H1 (cell line): ENCODE measurements around the gene TRAPPC6A. TPM values are rescaled to one million over a fixed set of nuclear protein-coding genes. Genes with fewer than 3 reads are reported as not detected.

ENCODE experiments used
- CTCF ChIA-PET: fragments of 300-600 bp; sonication (Branson Sonifier 250); formaldehyde crosslinking; loops from one replicate; lab custom pipeline; 2021; ENCODE audit not compliant: partially characterized antibody; lab: Charles Lee
- POLR2A ChIA-PET: fragments of 300-600 bp; sonication (Branson Sonifier 250); formaldehyde crosslinking; loops from one replicate; lab custom pipeline; 2021; ENCODE audit warnings: inconsistent platforms; ENCODE audit not compliant: partially characterized antibody; lab: Charles Lee
- DNase-seq, 2 experiments: peaks; one replicate each; pipeline versions ENCODE4 v3.0.0 to v3.0.0-alpha.2; 2010 to 2022; ENCODE audit warnings: low spot score in 2 of 2, low read depth in 1 of 2, mixed read lengths in 1 of 2
- FAIRE-seq: peaks from 2 replicates; lab custom pipeline; 2011; peaks lifted over from hg19 to GRCh38; lab: Jason Lieb, UNC
- H2AFZ ChIP-seq: 2 replicates; pipeline ENCODE4 v1.8.1; 2012; ENCODE audit warnings: low read length, inconsistent platforms
- H2AK5ac ChIP-seq: 2 replicates; pipeline ENCODE4 v1.6.1; 2013; ENCODE audit warnings: low read depth, low read length
- H2BK120ac ChIP-seq: replicated peaks from 2 replicates; pipeline ENCODE3; 2013; ENCODE audit warnings: low read depth, low read length, inconsistent platforms
- H2BK12ac ChIP-seq: 2 replicates; pipeline ENCODE4 v1.6.1; 2013; ENCODE audit warnings: low read depth, low read length
- H2BK15ac ChIP-seq: 2 replicates; pipeline ENCODE4 v1.6.1; 2013; ENCODE audit warnings: low read length
- H2BK20ac ChIP-seq: 2 replicates; pipeline ENCODE4 v1.6.1; 2013; ENCODE audit warnings: low read length
- H2BK5ac ChIP-seq: 2 replicates; pipeline ENCODE4 v1.6.1; 2013; ENCODE audit warnings: low read depth, low read length
- H3K14ac ChIP-seq: 2 replicates; pipeline ENCODE4 v1.6.1; 2013; ENCODE audit warnings: inconsistent platforms; ENCODE audit not compliant: insufficient read length
- H3K18ac ChIP-seq: 2 replicates; pipeline ENCODE4 v1.6.1; 2013; ENCODE audit warnings: low read length; ENCODE audit errors: extremely low read depth
- H3K23ac ChIP-seq: 2 replicates; pipeline ENCODE4 v1.6.1; 2013; ENCODE audit warnings: inconsistent platforms; ENCODE audit not compliant: insufficient read length
- H3K23me2 ChIP-seq: 2 replicates; pipeline ENCODE4 v1.6.1; 2013; ENCODE audit warnings: low read depth, low read length
- H3K27ac ChIP-seq: 2 replicates; pipeline ENCODE4 v1.6.1; 2011; ENCODE audit warnings: low read depth, low read length, inconsistent platforms
- H3K27me3 ChIP-seq, 4 experiments: replicated peaks in 1 of 4; 1 replicate in 1 of 4; 2 replicates in 3 of 4; pipeline versions ENCODE4 v1.6.1 to v1.8.1; 2011 to 2013; ENCODE audit warnings: low read length in 3 of 4, mild to moderate bottlenecking in 3 of 4, inconsistent platforms in 2 of 4, mixed read lengths in 2 of 4, moderate library complexity in 1 of 4; ENCODE audit not compliant: control insufficient read depth in 3 of 4, insufficient read depth in 3 of 4; ENCODE audit errors: extremely low read depth in 1 of 4
- H3K36me3 ChIP-seq, 4 experiments: 2 replicates each; pipeline versions ENCODE4 v1.6.1 to v1.8.1; 2011 to 2013; ENCODE audit warnings: mild to moderate bottlenecking in 4 of 4, low read length in 3 of 4, moderate library complexity in 2 of 4, control low read depth in 1 of 4, inconsistent platforms in 1 of 4; ENCODE audit not compliant: insufficient read depth in 4 of 4, control insufficient read depth in 2 of 4
- H3K4ac ChIP-seq: replicated peaks from 2 replicates; pipeline ENCODE3; 2013; ENCODE audit warnings: low read length, low read depth, mixed read lengths, inconsistent platforms; ENCODE audit not compliant: insufficient read length
- H3K4me1 ChIP-seq, 4 experiments: replicated peaks in 1 of 4; 1 replicate in 1 of 4; 2 replicates in 3 of 4; pipeline versions ENCODE4 v1.6.1 to v1.8.1; 2011 to 2013; ENCODE audit warnings: low read length in 3 of 4, inconsistent platforms in 2 of 4, mixed read lengths in 1 of 4; ENCODE audit not compliant: insufficient read depth in 4 of 4, control insufficient read depth in 3 of 4
- H3K4me2 ChIP-seq, 2 experiments: 2 replicates each; pipeline versions ENCODE4 v1.6.1 to v1.8.1; 2011 to 2013; ENCODE audit warnings: low read depth in 2 of 2, low read length in 2 of 2, control low read depth in 1 of 2, inconsistent platforms in 1 of 2, mild to moderate bottlenecking in 1 of 2; ENCODE audit not compliant: insufficient read depth in 1 of 2
- H3K4me3 ChIP-seq, 4 experiments: fragments of 200-600, 300-600 bp in 1 of 4; sonication (generic), shearing (Covaris generic), sonication (Bioruptor Twin) in 1 of 4; 2 replicates each; pipeline versions ENCODE4 v1.5.1 to v1.8.1; 2011 to 2016; ENCODE audit warnings: low read length in 4 of 4, low read depth in 3 of 4, control low read depth in 2 of 4, inconsistent platforms in 2 of 4, mild to moderate bottlenecking in 2 of 4, mixed read lengths in 1 of 4, moderate library complexity in 1 of 4; ENCODE audit not compliant: insufficient read depth in 2 of 4; ENCODE audit errors: extremely low read depth in 1 of 4
- H3K56ac ChIP-seq: replicated peaks from 2 replicates; pipeline ENCODE3; 2013; ENCODE audit warnings: low read depth, mild to moderate bottlenecking, mixed read lengths, low read length, inconsistent platforms; ENCODE audit not compliant: insufficient read length
- H3K79me1 ChIP-seq: 2 replicates; pipeline ENCODE4 v1.6.1; 2013; ENCODE audit warnings: low read depth, low read length, control low read depth
- H3K79me2 ChIP-seq, 2 experiments: 2 replicates each; pipeline versions ENCODE4 v1.6.1 to v1.8.1; 2012 to 2013; ENCODE audit warnings: low read length in 2 of 2, mild to moderate bottlenecking in 2 of 2, inconsistent platforms in 1 of 2; ENCODE audit not compliant: insufficient read depth in 2 of 2, control insufficient read depth in 1 of 2
- H3K9ac ChIP-seq, 4 experiments: replicated peaks in 1 of 4; 1 replicate in 1 of 4; 2 replicates in 3 of 4; pipeline versions ENCODE4 v1.6.1 to v1.8.1; 2011 to 2013; ENCODE audit warnings: low read depth in 3 of 4, low read length in 3 of 4, control low read depth in 2 of 4, mild to moderate bottlenecking in 2 of 4, moderate library complexity in 2 of 4, inconsistent platforms in 1 of 4; ENCODE audit errors: extremely low read depth in 1 of 4
- H3K9me3 ChIP-seq, 2 experiments: 2 replicates each; pipeline versions ENCODE4 v1.6.1 to v1.8.1; 2012 to 2013; ENCODE audit warnings: mild to moderate bottlenecking in 2 of 2, moderate library complexity in 2 of 2, control low read depth in 1 of 2, inconsistent platforms in 1 of 2, low read depth in 1 of 2, low read length in 1 of 2, mixed read lengths in 1 of 2; ENCODE audit not compliant: insufficient read depth in 2 of 2
- H4K20me1 ChIP-seq, 2 experiments: replicated peaks in 1 of 2; 2 replicates each; pipeline versions ENCODE3 to v1.8.1; 2011 to 2013; ENCODE audit warnings: inconsistent platforms in 2 of 2, low read length in 2 of 2, mild to moderate bottlenecking in 1 of 2; ENCODE audit not compliant: insufficient read depth in 2 of 2, control insufficient read depth in 1 of 2
- H4K5ac ChIP-seq: 2 replicates; pipeline ENCODE4 v1.6.1; 2013; ENCODE audit warnings: low read length, low read depth, mixed read lengths, inconsistent platforms; ENCODE audit not compliant: insufficient read length
- H4K8ac ChIP-seq: 2 replicates; pipeline ENCODE4 v1.8.0; 2013; ENCODE audit warnings: mild to moderate bottlenecking, moderate library complexity, low read length, inconsistent platforms; ENCODE audit not compliant: insufficient read depth; ENCODE audit errors: extremely low read depth
- H4K91ac ChIP-seq: replicated peaks from 2 replicates; pipeline ENCODE3; 2013; ENCODE audit warnings: low read length, mixed read lengths, inconsistent platforms; ENCODE audit not compliant: insufficient read length
- MAFK ChIP-seq: IDR thresholded peaks from 2 replicates; pipeline ENCODE4 v1.6.1; 2012; ENCODE audit warnings: low read depth, mild to moderate bottlenecking, improper control_type of control experiment, low read length
- YY1 ChIP-seq: IDR thresholded peaks from 2 replicates; pipeline ENCODE4 v1.6.1; 2011; ENCODE audit warnings: low read depth, mild to moderate bottlenecking, low read length
- WGBS, 2 experiments: shearing (Covaris generic) in 1 of 2; methylation state at CpG; one replicate each; pipeline versions ENCODE4 v1.1.6 to v1.1.7; 2013 to 2015; ENCODE audit warnings: low lambda C conversion rate in 2 of 2, mixed read lengths in 2 of 2, inconsistent platforms in 1 of 2, low coverage in 1 of 2, missing lambda C conversion rate in 1 of 2; ENCODE audit not compliant: insufficient replicate concordance in 2 of 2, insufficient coverage in 1 of 2, insufficient read length in 1 of 2; ENCODE audit errors: extremely low coverage in 1 of 2, missing lambda C conversion rate in 1 of 2; 5-methylcytosine and 5-hydroxymethylcytosine counted together
- polyA plus RNA-seq, 7 experiments: library from polyadenylated mRNA; depleted of rRNA in 3 of 7; stranded (reverse) in 5 of 7; unstranded in 2 of 7; fragments of >200 nt in 5 of 7; fragments of 200-250 nt in 2 of 7; gene quantifications; 1 replicate in 5 of 7; 2 replicates in 1 of 7; 4 replicates in 1 of 7; pipeline versions ENCODE4 v1.2.1 to v1.2.3, GENCODE V29; 2011 to 2013; ENCODE audit warnings: missing spikeins in 2 of 7, mixed read lengths in 2 of 7
- total RNA-seq: library from RNA; stranded (reverse); fragmentation: NEBNext Ultra II Directional; extraction: Animal tissue kit (Norgen Biotek cat#: 25700); gene quantifications from 2 replicates; pipeline ENCODE4 v1.2.1, GENCODE V29; 2021

TRAPPC6A gene
- total and polyA plus RNA-seq, 2 of the 8 experiments (the other 6 are each of a cell fraction or from before 2014, with no cell fraction given) = 31.8 to 130 TPM

- no peak overlapping the region for H2BK5ac ChIP-seq
- peaks cover 0 to 5% (median 0%) of the 10 kb centered on the region in 4 experiments; a peak in 2 of 7 replicates for H3K4me1 ChIP-seq
- H2BK12ac ChIP-seq = no peak overlapping the region
- no peak overlapping the region for H3K4me2 ChIP-seq
- 85% methylated on average over 21 of the region's 21 CpGs; no CpG with 5 or more reads in 1 of the 2 experiments for WGBS, 2 experiments
- peaks cover 3 to 13% of the 10 kb centered on the region in 2 experiments for H4K20me1 ChIP-seq
- H3K23ac ChIP-seq = no peak overlapping the region
- FAIRE-seq (no peak), DNase-seq (no peak)
- peaks cover 3% of the 10 kb centered on the region for H3K79me1 ChIP-seq
- no peaks in the 10 kb centered on the region for H3K27me3 ChIP-seq
- H2AK5ac ChIP-seq = no peak overlapping the region
- no peak overlapping the region for H3K4me3 ChIP-seq
- H2BK20ac ChIP-seq = no peak overlapping the region
- no peak overlapping the region for H2AFZ ChIP-seq
- H3K36me3 ChIP-seq = no peaks in the 10 kb centered on the region
- CTCF ChIA-PET = interaction anchor here (0.8 to 1.6 kb wide), 5 partner anchors 10 to 77 kb away, joined by 3 to 7 read pairs (median 4); partner anchors contain the start of gene NKPD1
- no peak overlapping the region for H3K14ac ChIP-seq
- no peak overlapping the region for H3K18ac ChIP-seq
- no peak overlapping the region for H2BK15ac ChIP-seq
- no peaks in the 10 kb centered on the region for H3K79me2 ChIP-seq
- H3K4ac ChIP-seq = no peak overlapping the region
- no peak overlapping the region for H3K56ac ChIP-seq
- H2BK120ac ChIP-seq = no peak overlapping the region
- no peak overlapping the region for H3K9ac ChIP-seq
- TF ChIP-seq YY1 = no peak
- no peak for TF ChIP-seq MAFK
- POLR2A ChIA-PET = interaction anchor here (1.2 to 3.6 kb wide), 4 partner anchors 9 to 80 kb away, joined by 3 to 14 read pairs (median 4); partner anchors contain the start of genes BLOC1S3 and NKPD1
- no peak overlapping the region for H4K91ac ChIP-seq
- H4K8ac ChIP-seq = peak overlapping the region; percentile 68; the same call in 1 of the 2 replicates
- no peak overlapping the region for H3K27ac ChIP-seq
- no peaks in the 10 kb centered on the region for H3K23me2 ChIP-seq
- H4K5ac ChIP-seq = no peak overlapping the region
- no peaks in the 10 kb centered on the region for H3K9me3 ChIP-seq
These were observed 7.6 kb downstream of the TRAPPC6A start for GRCh38 chr19:45170146-45171106.
